NCI-H187 treated with DMSO at 0.1 percent for 48 hours (cell line): ENCODE data around the gene DLGAP1.
A peak's percentile ranks its signal among the peaks of the same experiment; 100 is the strongest.
"Not testable (repeated sequence)": the region's sequence is repeated elsewhere in the genome, so short reads cannot be mapped to it uniquely, and the experiment has no call there.

ENCODE experiments used
- DNase-seq: peaks from one replicate; lab custom pipeline; 2025; lab: John Stamatoyannopoulos, UW

DLGAP1 gene

GRCh38 chr18:3720159-3720558 lies 734.9 kb downstream of the DLGAP1 start:
- no peak for DNase-seq

- DNase-seq, result no peak
These were observed 737.6 kb downstream of the DLGAP1 start for GRCh38 chr18:3717376-3718025.

GRCh38 chr18:3716116-3716660 lies 738.9 kb downstream of the DLGAP1 start:
- no peak for DNase-seq

- peak; percentile 97 for DNase-seq
These were observed 739.7 kb downstream of the DLGAP1 start for GRCh38 chr18:3715231-3716080.

- no peak for DNase-seq
These were observed 741.4 kb downstream of the DLGAP1 start for GRCh38 chr18:3713708-3714107.

GRCh38 chr18:3713166-3713565 lies 741.9 kb downstream of the DLGAP1 start:
- DNase-seq, result no peak

- no peak for DNase-seq
These were observed 742.6 kb downstream of the DLGAP1 start for GRCh38 chr18:3712491-3712890.

GRCh38 chr18:3710712-3711301 lies 744.3 kb downstream of the DLGAP1 start:
- no peak for DNase-seq

GRCh38 chr18:3709205-3709604 lies 745.9 kb downstream of the DLGAP1 start:
- DNase-seq, result no peak

- DNase-seq, result no peak
These were observed 748.6 kb downstream of the DLGAP1 start for GRCh38 chr18:3706279-3707097.

GRCh38 chr18:3704556-3705344 lies 750.4 kb downstream of the DLGAP1 start:
- no peak for DNase-seq

GRCh38 chr18:3703732-3704176 lies 751.4 kb downstream of the DLGAP1 start:
- peak; percentile 42 for DNase-seq

- not testable (repeated sequence) for DNase-seq
These were observed 755.2 kb downstream of the DLGAP1 start for GRCh38 chr18:3699707-3700567.

GRCh38 chr18:3694030-3694778 lies 760.9 kb downstream of the DLGAP1 start:
- DNase-seq, result not testable (repeated sequence)

GRCh38 chr18:3693410-3693809 lies 761.7 kb downstream of the DLGAP1 start:
- DNase-seq, result no peak

- DNase-seq, result no peak
These were observed 762.4 kb downstream of the DLGAP1 start for GRCh38 chr18:3692691-3693090.

GRCh38 chr18:3692113-3692621 lies 762.9 kb downstream of the DLGAP1 start:
- DNase-seq, result peak; percentile 92

GRCh38 chr18:3691705-3692104 lies 763.4 kb downstream of the DLGAP1 start:
- DNase-seq, result no peak

GRCh38 chr18:3690764-3691066 lies 764.4 kb downstream of the DLGAP1 start:
- no peak for DNase-seq
